Gastroesophageal sphincter (tissue), 4 donors: Measurements from ENCODE around the gene LDHA. TPM values are rescaled to one million over a fixed set of nuclear protein-coding genes. Genes with fewer than 3 reads are reported as not detected.

ENCODE experiments used
- ATAC-seq: fragments of 150-250 bp; one replicate; pipeline ENCODE4 v1.9.1; 2016; ENCODE audit warnings: mild to moderate bottlenecking, moderate library complexity
- H3K27ac ChIP-seq, 4 donors: fragments of 200-600 bp; sonication (generic) in 3 of 4; 1 replicate in 3 of 4; 2 replicates in 1 of 4; pipeline ENCODE4 v1.5.1; 2016 to 2019
- H3K27me3 ChIP-seq: fragments of 200-600 bp; sonication (generic); one replicate; pipeline ENCODE4 v1.5.1; 2019
- H3K36me3 ChIP-seq, 2 donors: fragments of 200-600 bp; sonication (generic); one replicate each; pipeline ENCODE4 v1.5.1; 2019; ENCODE audit warnings: control low read depth in 1 of 2
- H3K4me1 ChIP-seq, 3 donors: fragments of 200-600 bp; sonication (generic); 1 replicate in 2 of 3; 2 replicates in 1 of 3; pipeline ENCODE4 v1.5.1; 2016 to 2019; ENCODE audit warnings: control low read depth in 2 of 3
- H3K4me3 ChIP-seq, 2 donors: fragments of 200-600 bp; sonication (generic); one replicate each; pipeline ENCODE4 v1.5.1; 2019; ENCODE audit warnings: mild to moderate bottlenecking in 1 of 2, moderate library complexity in 1 of 2
- H3K9me3 ChIP-seq, 3 donors: fragments of 200-600 bp; sonication (generic); one replicate each; pipeline ENCODE4 v1.5.1; 2017 to 2019; ENCODE audit warnings: control low read depth in 2 of 3
- EP300 ChIP-seq: sonication (generic); formaldehyde crosslinking; IDR thresholded peaks from one replicate; pipeline ENCODE4 v1.6.1; 2017; ENCODE audit warnings: antibody characterized with exemption, mild to moderate bottlenecking
- POLR2A ChIP-seq, 2 donors: fragments of 450-650 bp; IDR thresholded peaks; one replicate each; pipeline ENCODE4 v1.6.1; 2017; ENCODE audit warnings: antibody characterized with exemption in 2 of 2, mild to moderate bottlenecking in 2 of 2, moderate library complexity in 1 of 2
- POLR2AphosphoS5 ChIP-seq: sonication (generic); formaldehyde crosslinking; IDR thresholded peaks from one replicate; pipeline ENCODE4 v1.6.1; 2017; ENCODE audit warnings: antibody characterized with exemption
- WGBS, 2 donors: methylation state at CpG; one replicate each; pipeline ENCODE4 v1.1.5; 2018; ENCODE audit warnings: low coverage in 1 of 2; 5-methylcytosine and 5-hydroxymethylcytosine counted together
- total RNA-seq, 4 donors: library from RNA; depleted of rRNA; stranded (reverse); fragments of >200 nt; gene quantifications; one replicate each; pipeline ENCODE4 v1.1.0, GENCODE V29; 2016
- TF ChIP-seq, protein P1 (sequence below), 4 experiments: fragments of 200-600 bp in 2 of 4; fragments of 450-650 bp in 2 of 4; sonication (generic) in 1 of 4; IDR thresholded peaks; one replicate each; pipeline ENCODE4 v1.5.1; 2017 to 2019; ENCODE audit warnings: antibody characterized with exemption in 4 of 4, mild to moderate bottlenecking in 2 of 4, moderate library complexity in 2 of 4

The LDHA gene
- total RNA-seq, 4 donors from 2014 or later = 394 to 614 (median 526) TPM

DNA sequence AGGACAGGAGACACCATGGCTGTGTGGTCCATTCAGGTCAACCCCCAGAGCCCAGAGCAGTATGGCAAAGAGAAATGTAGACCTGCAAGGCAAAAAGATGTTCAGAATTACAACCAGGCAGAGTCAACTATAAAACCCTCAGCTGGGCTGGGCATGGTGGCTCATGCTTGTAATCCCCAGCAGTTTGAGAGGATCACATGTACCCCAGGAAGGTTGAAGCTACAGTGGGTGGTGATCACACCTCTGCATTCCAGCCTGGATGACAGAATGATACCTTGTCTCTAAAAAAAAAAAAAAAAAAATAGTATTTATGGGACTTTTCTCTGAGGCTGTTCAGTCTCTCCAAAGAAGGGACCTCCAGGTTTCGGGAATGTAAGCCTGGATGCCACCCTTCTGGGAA lies 18.4 kb upstream of the LDHA start:
- TF ChIP-seq POLR2AphosphoS5 = no peak
- Histone ChIP-seq H3K4me3 (no peak overlapping the region), H3K27me3 (no peaks in the 10 kb centered on the region), H3K27ac (no peak overlapping the region), H3K36me3 (no peaks in the 10 kb centered on the region), H3K4me1 (no peaks in the 10 kb centered on the region), H3K9me3 (no peaks in the 10 kb centered on the region)
- no peak for ATAC-seq
- 100% methylated on average over 1 of the region's 1 CpG; no CpG with 5 or more reads in 1 of the 2 donors for WGBS, 2 donors

DNA sequence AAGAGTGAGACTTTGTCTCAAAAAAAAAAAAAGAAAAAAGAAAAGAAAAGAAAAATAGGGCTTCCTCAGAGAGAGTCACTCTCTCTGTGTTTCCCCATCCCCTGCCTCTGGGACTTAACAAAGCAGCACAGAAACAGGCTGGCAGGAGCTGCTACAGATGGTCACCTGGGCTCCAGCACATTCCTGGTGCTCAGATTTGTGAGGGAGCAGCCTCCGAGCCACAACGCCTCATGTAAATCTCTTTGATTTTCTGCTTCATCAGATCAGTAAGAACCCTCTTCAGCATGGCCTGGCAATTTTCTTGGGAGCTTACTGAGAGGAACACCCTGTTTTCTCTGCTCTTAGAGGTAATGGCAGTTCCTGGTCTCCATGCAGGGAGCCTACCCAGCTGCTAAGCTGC lies 15.2 kb upstream of the LDHA start:
- ATAC-seq = no peak
- no peaks in the 10 kb centered on the region for H3K36me3 ChIP-seq
- TF ChIP-seq POLR2AphosphoS5 = no peak
- no peak for TF ChIP-seq POLR2A (IDR thresholded peaks at IDR 0.05)
- TF ChIP-seq, protein P1, sequence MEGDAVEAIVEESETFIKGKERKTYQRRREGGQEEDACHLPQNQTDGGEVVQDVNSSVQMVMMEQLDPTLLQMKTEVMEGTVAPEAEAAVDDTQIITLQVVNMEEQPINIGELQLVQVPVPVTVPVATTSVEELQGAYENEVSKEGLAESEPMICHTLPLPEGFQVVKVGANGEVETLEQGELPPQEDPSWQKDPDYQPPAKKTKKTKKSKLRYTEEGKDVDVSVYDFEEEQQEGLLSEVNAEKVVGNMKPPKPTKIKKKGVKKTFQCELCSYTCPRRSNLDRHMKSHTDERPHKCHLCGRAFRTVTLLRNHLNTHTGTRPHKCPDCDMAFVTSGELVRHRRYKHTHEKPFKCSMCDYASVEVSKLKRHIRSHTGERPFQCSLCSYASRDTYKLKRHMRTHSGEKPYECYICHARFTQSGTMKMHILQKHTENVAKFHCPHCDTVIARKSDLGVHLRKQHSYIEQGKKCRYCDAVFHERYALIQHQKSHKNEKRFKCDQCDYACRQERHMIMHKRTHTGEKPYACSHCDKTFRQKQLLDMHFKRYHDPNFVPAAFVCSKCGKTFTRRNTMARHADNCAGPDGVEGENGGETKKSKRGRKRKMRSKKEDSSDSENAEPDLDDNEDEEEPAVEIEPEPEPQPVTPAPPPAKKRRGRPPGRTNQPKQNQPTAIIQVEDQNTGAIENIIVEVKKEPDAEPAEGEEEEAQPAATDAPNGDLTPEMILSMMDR (IDR thresholded peaks at IDR 0.05) = no peak
- TF ChIP-seq EP300 = no peak
- H3K9me3 ChIP-seq = no peaks in the 10 kb centered on the region
- H3K27ac ChIP-seq = no peak overlapping the region
- H3K4me3 ChIP-seq = no peak overlapping the region
- peaks cover 8 to 19% (median 14%) of the 10 kb centered on the region in 3 donors for H3K4me1 ChIP-seq
- H3K27me3 ChIP-seq = no peaks in the 10 kb centered on the region
- 40 to 50% methylated on average over 2 of the region's 2 CpGs for WGBS, 2 donors

DNA sequence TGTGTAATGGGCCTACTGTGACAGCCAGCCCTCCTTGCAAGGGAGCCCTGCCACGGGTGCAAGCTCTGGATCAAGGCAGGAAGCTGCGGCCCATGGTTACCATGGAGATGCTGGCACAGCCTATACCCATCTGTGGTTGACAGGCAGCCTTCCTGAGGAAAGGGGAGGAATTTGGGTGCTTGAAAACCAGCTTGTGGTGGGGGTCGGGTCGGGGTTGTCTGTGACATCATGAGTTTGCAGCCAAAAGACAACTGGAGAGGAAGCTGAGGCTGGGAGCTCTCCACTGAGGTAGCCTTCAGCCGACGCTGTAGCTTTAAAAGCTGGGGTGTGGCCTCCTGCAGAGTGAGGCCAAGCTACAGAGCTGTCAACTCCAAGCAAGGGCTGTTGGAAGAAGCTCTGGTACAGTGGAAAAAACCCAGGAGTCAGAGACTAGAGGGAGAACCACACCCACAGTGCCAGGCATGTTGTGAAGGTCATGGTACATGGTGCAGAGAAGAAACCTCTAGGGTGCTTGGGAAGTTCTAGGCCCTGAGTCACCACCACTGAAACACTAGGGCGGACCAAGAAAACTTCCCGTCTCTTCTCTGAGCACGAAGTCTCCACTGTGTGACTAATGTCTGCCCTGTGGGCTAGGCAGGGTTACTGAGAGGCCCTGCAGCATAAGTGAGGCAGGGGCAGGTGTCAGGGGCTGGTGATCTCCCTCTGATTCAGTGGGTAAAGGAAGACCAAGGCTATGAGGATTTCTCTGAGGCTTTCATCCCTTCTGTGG lies 10.8 kb upstream of the LDHA start:
- no peaks in the 10 kb centered on the region for H3K36me3 ChIP-seq
- WGBS, 2 donors = 0% methylated on average over 3 of the region's 9 CpGs; no CpG with 5 or more reads in 1 of the 2 donors
- peak overlapping the region in 1 of 2 donors; percentile 8 for H3K4me3 ChIP-seq
- H3K27me3 ChIP-seq = no peaks in the 10 kb centered on the region
- ATAC-seq = peak; percentile 97
- no peaks in the 10 kb centered on the region for H3K9me3 ChIP-seq
- TF ChIP-seq EP300 (no peak), POLR2AphosphoS5 (peak; percentile 82)
- peak overlapping the region; percentile 89 to 99 (median 97) for H3K27ac ChIP-seq
- peaks cover 14 to 31% (median 27%) of the 10 kb centered on the region in 3 donors for H3K4me1 ChIP-seq

DNA sequence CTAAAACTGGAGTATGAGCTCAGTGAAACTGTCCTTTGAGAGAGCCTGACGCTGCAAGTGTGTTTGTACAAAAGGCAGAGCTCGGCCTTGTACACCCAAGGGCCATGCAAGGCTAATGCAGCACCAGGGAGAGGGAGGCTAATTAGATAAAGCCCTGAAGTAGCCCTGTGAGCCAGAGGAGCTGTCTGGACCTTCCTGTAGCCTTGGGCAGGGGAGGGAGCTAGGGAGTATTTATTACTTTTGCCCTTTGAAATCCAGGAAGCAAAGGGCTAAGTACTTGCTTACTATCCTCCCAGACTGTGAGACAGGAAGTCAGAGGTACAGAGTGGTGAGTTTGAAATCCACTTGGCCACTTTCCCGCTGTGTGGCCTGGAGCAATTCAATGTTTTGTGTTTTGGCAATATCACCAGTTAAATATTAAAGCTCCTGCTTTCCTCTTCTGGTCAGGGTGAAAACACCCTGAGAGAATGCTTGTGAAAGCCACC lies 10.2 kb upstream of the LDHA start:
- no peaks in the 10 kb centered on the region for H3K27me3 ChIP-seq
- no peaks in the 10 kb centered on the region for H3K9me3 ChIP-seq
- peaks cover 14 to 31% (median 27%) of the 10 kb centered on the region in 3 donors for H3K4me1 ChIP-seq
- peak overlapping the region in 1 of 2 donors; percentile 8 for H3K4me3 ChIP-seq
- 0 to 17% methylated on average over 1 of the region's 3 CpGs for WGBS, 2 donors
- peak; percentile 66 for ATAC-seq
- TF ChIP-seq POLR2AphosphoS5 (peak; percentile 80), POLR2A (IDR thresholded peaks at IDR 0.05) (peak; percentile 11 to 15), EP300 (no peak)
- TF ChIP-seq, protein P1 (IDR thresholded peaks at IDR 0.05) = no peak
- H3K36me3 ChIP-seq = no peaks in the 10 kb centered on the region
- H3K27ac ChIP-seq = peak overlapping the region; percentile 89 to 99 (median 97)

DNA sequence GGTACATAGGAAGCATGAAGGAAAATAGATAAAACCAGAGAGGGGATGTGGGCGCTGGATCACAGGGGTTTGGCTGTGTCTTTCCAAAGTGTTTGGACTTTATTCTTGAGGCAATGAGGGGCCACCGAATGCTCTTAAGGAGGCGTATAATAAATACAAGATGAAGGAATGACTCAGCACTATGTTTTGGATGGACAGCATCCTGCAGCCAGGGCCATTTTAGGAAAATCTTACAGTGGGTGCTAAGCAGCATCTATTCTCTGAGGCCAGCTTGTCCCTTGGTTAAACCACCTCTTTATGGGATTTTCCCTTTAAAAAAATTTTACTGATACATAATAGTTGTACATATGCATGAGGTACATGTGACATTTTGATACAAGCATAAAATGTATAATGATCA lies 4.3 kb upstream of the LDHA start:
- Histone ChIP-seq H3K27ac (no peak overlapping the region), H3K36me3 (no peaks in the 10 kb centered on the region), H3K9me3 (no peaks in the 10 kb centered on the region), H3K27me3 (no peaks in the 10 kb centered on the region), H3K4me3 (no peak overlapping the region), H3K4me1 (peaks cover 0 to 15% (median 9%) of the 10 kb centered on the region in 3 donors)
- 77 to 82% methylated on average over 3 of the region's 3 CpGs for WGBS, 2 donors
- TF ChIP-seq EP300 (no peak), POLR2A (IDR thresholded peaks at IDR 0.05) (no peak), POLR2AphosphoS5 (no peak)
- TF ChIP-seq, protein P1 (IDR thresholded peaks at IDR 0.05) = no peak
- no peak for ATAC-seq
